Trophoblast cell (in vitro differentiated cells and primary cell): Measurements from ENCODE around the gene SERPINC1.
A peak's percentile ranks its signal among the peaks of the same experiment; 100 is the strongest.
"Not testable (repeated sequence)": the region's sequence is repeated elsewhere in the genome, so short reads cannot be mapped to it uniquely, and the experiment has no call there.

ENCODE experiments used
- DNase-seq, 2 donors: peaks; one replicate each; pipeline ENCODE4 v3.0.0-alpha.2; 2016
- H2AFZ ChIP-seq: 2 replicates; pipeline ENCODE4 v1.6.1; 2013; ENCODE audit warnings: low read length, moderate library complexity, mild to moderate bottlenecking; ENCODE audit not compliant: insufficient read depth, poor library complexity
- H2AK5ac ChIP-seq: 2 replicates; pipeline ENCODE4 v1.6.1; 2013; ENCODE audit warnings: mild to moderate bottlenecking, low read length
- H2BK120ac ChIP-seq: 2 replicates; pipeline ENCODE4 v1.6.1; 2013; ENCODE audit warnings: low read length, mild to moderate bottlenecking, moderate library complexity; ENCODE audit not compliant: insufficient read depth, poor library complexity
- H2BK12ac ChIP-seq: 2 replicates; pipeline ENCODE4 v1.6.1; 2013; ENCODE audit warnings: mild to moderate bottlenecking, low read length, moderate library complexity
- H2BK5ac ChIP-seq: 2 replicates; pipeline ENCODE4 v1.6.1; 2013; ENCODE audit warnings: low read length, low read depth, moderate library complexity, mild to moderate bottlenecking; ENCODE audit not compliant: poor library complexity
- H3K14ac ChIP-seq: 2 replicates; pipeline ENCODE4 v1.6.1; 2013; ENCODE audit warnings: mild to moderate bottlenecking, low read length
- H3K18ac ChIP-seq: 2 replicates; pipeline ENCODE4 v1.6.1; 2013; ENCODE audit warnings: mild to moderate bottlenecking, low read length
- H3K23ac ChIP-seq: 2 replicates; pipeline ENCODE4 v1.6.1; 2013; ENCODE audit warnings: low read length
- H3K27ac ChIP-seq: 2 replicates; pipeline ENCODE4 v1.5.1; 2013; ENCODE audit warnings: low read depth, mild to moderate bottlenecking, inconsistent platforms, low read length, moderate library complexity
- H3K27me3 ChIP-seq: 2 replicates; pipeline ENCODE4 v1.6.1; 2013; ENCODE audit warnings: inconsistent platforms, mild to moderate bottlenecking, low read length, moderate library complexity; ENCODE audit not compliant: insufficient read depth
- H3K36me3 ChIP-seq, 2 experiments: 1 replicate in 1 of 2; 2 replicates in 1 of 2; pipeline ENCODE4 v1.6.1; 2013; ENCODE audit warnings: low read length in 2 of 2, mild to moderate bottlenecking in 2 of 2, moderate library complexity in 1 of 2; ENCODE audit not compliant: insufficient read depth in 2 of 2, control insufficient read depth in 1 of 2
- H3K4ac ChIP-seq: 2 replicates; pipeline ENCODE4 v1.6.1; 2013; ENCODE audit warnings: low read depth, mild to moderate bottlenecking, low read length, moderate library complexity
- H3K4me1 ChIP-seq, 2 experiments: 1 replicate in 1 of 2; 2 replicates in 1 of 2; pipeline ENCODE4 v1.6.1; 2013; ENCODE audit warnings: low read length in 2 of 2, mild to moderate bottlenecking in 2 of 2, moderate library complexity in 1 of 2; ENCODE audit not compliant: insufficient read depth in 2 of 2, control insufficient read depth in 1 of 2
- H3K4me2 ChIP-seq: 2 replicates; pipeline ENCODE4 v1.6.1; 2013; ENCODE audit warnings: inconsistent platforms, mild to moderate bottlenecking, low read length, moderate library complexity
- H3K4me3 ChIP-seq: 2 replicates; pipeline ENCODE4 v1.5.1; 2013; ENCODE audit warnings: mild to moderate bottlenecking, low read depth, low read length, inconsistent platforms
- H3K79me1 ChIP-seq: one replicate; pipeline ENCODE4 v1.6.1; 2013; ENCODE audit warnings: low read length
- H3K79me2 ChIP-seq: 2 replicates; pipeline ENCODE4 v1.6.1; 2013; ENCODE audit warnings: low read length, mild to moderate bottlenecking; ENCODE audit not compliant: control insufficient read depth, insufficient read depth, poor library complexity
- H3K9ac ChIP-seq: 2 replicates; pipeline ENCODE4 v1.6.1; 2013; ENCODE audit warnings: mild to moderate bottlenecking, low read length
- H3K9me3 ChIP-seq: 2 replicates; pipeline ENCODE4 v1.6.1; 2013; ENCODE audit warnings: low read depth, mild to moderate bottlenecking, control low read depth, inconsistent platforms, low read length; ENCODE audit not compliant: insufficient read depth
- H4K12ac ChIP-seq: 2 replicates; pipeline ENCODE4 v1.6.1; 2013; ENCODE audit warnings: low read depth, mild to moderate bottlenecking, low read length, moderate library complexity
- H4K8ac ChIP-seq: 2 replicates; pipeline ENCODE4 v1.6.1; 2013; ENCODE audit warnings: low read depth, mild to moderate bottlenecking, low read length, moderate library complexity
- H4K91ac ChIP-seq: one replicate; pipeline ENCODE4 v1.6.1; 2013; ENCODE audit warnings: low read depth, mild to moderate bottlenecking, low read length, moderate library complexity
- WGBS: extraction: QIAGEN DNeasy Blood & Tissue Kit; methylation state at CpG from one replicate; pipeline ENCODE4 v1.1.7; 2013; ENCODE audit warnings: missing lambda C conversion rate; ENCODE audit not compliant: insufficient read length, insufficient coverage; ENCODE audit errors: extremely low coverage; 5-methylcytosine and 5-hydroxymethylcytosine counted together

SERPINC1 gene

GRCh38 chr1:173934440-173934839 is 17.3 kb upstream of the SERPINC1 start:
- Histone ChIP-seq H3K79me1 (no peaks in the 10 kb centered on the region), H3K9me3 (no peaks in the 10 kb centered on the region), H2BK5ac (no peak overlapping the region), H2AK5ac (no peak overlapping the region), H3K4me1 (no peaks in the 10 kb centered on the region), H3K27ac (no peak overlapping the region), H4K91ac (no peak overlapping the region), H3K4me3 (no peak overlapping the region), H2BK120ac (no peak overlapping the region), H3K14ac (no peak overlapping the region), H3K36me3 (peaks cover 3 to 8% of the 10 kb centered on the region in 2 experiments), H3K23ac (peak overlapping the region; percentile 21), H4K12ac (no peak overlapping the region), H2BK12ac (no peak overlapping the region), H3K79me2 (no peaks in the 10 kb centered on the region), H3K27me3 (no peaks in the 10 kb centered on the region), H3K4ac (no peak overlapping the region), H3K18ac (no peak overlapping the region), H3K4me2 (no peak overlapping the region), H2AFZ (no peak overlapping the region), H4K8ac (no peak overlapping the region), H3K9ac (no peak overlapping the region)
- DNase-seq = no peak
- no CpG with 5 or more reads among the region's 1 CpG for WGBS

- H4K8ac ChIP-seq = not testable (repeated sequence)
These were observed 13.4 kb upstream of the SERPINC1 start for GRCh38 chr1:173930541-173930940.

GRCh38 chr1:173925306-173926242 is 8.4 kb upstream of the SERPINC1 start:
- H3K4ac ChIP-seq = no peak overlapping the region
- no peak for DNase-seq
- H3K9ac ChIP-seq = no peak overlapping the region
- H3K27me3 ChIP-seq = no peaks in the 10 kb centered on the region
- no peak overlapping the region for H4K12ac ChIP-seq
- no peak overlapping the region for H3K14ac ChIP-seq
- no peaks in the 10 kb centered on the region for H3K9me3 ChIP-seq
- H3K4me3 ChIP-seq = no peak overlapping the region
- no peak overlapping the region for H3K4me2 ChIP-seq
- H2AK5ac ChIP-seq = no peak overlapping the region
- H3K36me3 ChIP-seq = no peaks in the 10 kb centered on the region
- no peaks in the 10 kb centered on the region for H3K79me2 ChIP-seq
- no peak overlapping the region for H2AFZ ChIP-seq
- H3K23ac ChIP-seq = no peak overlapping the region
- H3K79me1 ChIP-seq = no peaks in the 10 kb centered on the region
- no peak overlapping the region for H4K8ac ChIP-seq
- H2BK5ac ChIP-seq = no peak overlapping the region
- no peak overlapping the region for H3K27ac ChIP-seq
- H2BK120ac ChIP-seq = no peak overlapping the region
- no peak overlapping the region for H3K18ac ChIP-seq
- no peak overlapping the region for H4K91ac ChIP-seq
- no peak overlapping the region for H2BK12ac ChIP-seq
- WGBS = no CpG with 5 or more reads among the region's 8 CpGs
- H3K4me1 ChIP-seq = no peaks in the 10 kb centered on the region

More at GRCh38 chr1:173930541-173930940, 13.4 kb upstream of the SERPINC1 start:
- H3K79me1 ChIP-seq, H3K4me2 ChIP-seq, H2BK5ac ChIP-seq, H3K4me1 ChIP-seq, H2AK5ac ChIP-seq, H2AFZ ChIP-seq, H4K12ac ChIP-seq, H3K4me3 ChIP-seq, H3K79me2 ChIP-seq, H3K14ac ChIP-seq, H3K27ac ChIP-seq, H3K4ac ChIP-seq, DNase-seq, H4K91ac ChIP-seq, H2BK120ac ChIP-seq, H3K27me3 ChIP-seq, H3K9me3 ChIP-seq, H3K9ac ChIP-seq, H3K36me3 ChIP-seq, H2BK12ac ChIP-seq, H3K18ac ChIP-seq, H3K23ac ChIP-seq: not testable (repeated sequence)
- no CpG with 5 or more reads among the region's 5 CpGs for WGBS

GRCh38 chr1:173920861-173921260 is 3.7 kb upstream of the SERPINC1 start:
- Histone ChIP-seq H3K4ac (no peak overlapping the region), H4K12ac (no peak overlapping the region), H2AK5ac (no peak overlapping the region), H3K79me1 (no peaks in the 10 kb centered on the region), H3K23ac (no peak overlapping the region), H2BK5ac (no peak overlapping the region), H3K36me3 (no peaks in the 10 kb centered on the region), H4K8ac (no peak overlapping the region), H3K9ac (no peak overlapping the region), H3K4me2 (no peak overlapping the region), H3K18ac (no peak overlapping the region), H3K4me1 (no peaks in the 10 kb centered on the region), H3K27me3 (no peaks in the 10 kb centered on the region), H4K91ac (no peak overlapping the region), H3K27ac (no peak overlapping the region), H2AFZ (no peak overlapping the region), H3K4me3 (no peak overlapping the region), H3K79me2 (no peaks in the 10 kb centered on the region), H2BK120ac (no peak overlapping the region), H2BK12ac (no peak overlapping the region), H3K14ac (no peak overlapping the region), H3K9me3 (no peaks in the 10 kb centered on the region)
- no peak for DNase-seq
- no CpG with 5 or more reads among the region's 5 CpGs for WGBS
